HG03521 (cell line): ENCODE measurements around the gene HYAL2.
"Not testable (repeated sequence)": the region's sequence is repeated elsewhere in the genome, so short reads cannot be mapped to it uniquely, and the experiment has no call there.

Experiments used
- ATAC-seq: cut with Tn5 transposase; IDR thresholded peaks from one replicate; pipeline ENCODE4 v1.9.1; 2021; ENCODE audit warnings: mild to moderate bottlenecking, moderate library complexity; ENCODE audit not compliant: unreplicated experiment

HYAL2 gene

GRCh38 chr3:50314816-50315215 is 7.7 kb downstream of the HYAL2 start:
- ATAC-seq = no peak

GRCh38 chr3:50314342-50314741 is 8.2 kb downstream of the HYAL2 start:
- no peak for ATAC-seq

- ATAC-seq = not testable (repeated sequence)
Measured at GRCh38 chr3:50312041-50312440, 10.5 kb downstream of the HYAL2 start.

DNA sequence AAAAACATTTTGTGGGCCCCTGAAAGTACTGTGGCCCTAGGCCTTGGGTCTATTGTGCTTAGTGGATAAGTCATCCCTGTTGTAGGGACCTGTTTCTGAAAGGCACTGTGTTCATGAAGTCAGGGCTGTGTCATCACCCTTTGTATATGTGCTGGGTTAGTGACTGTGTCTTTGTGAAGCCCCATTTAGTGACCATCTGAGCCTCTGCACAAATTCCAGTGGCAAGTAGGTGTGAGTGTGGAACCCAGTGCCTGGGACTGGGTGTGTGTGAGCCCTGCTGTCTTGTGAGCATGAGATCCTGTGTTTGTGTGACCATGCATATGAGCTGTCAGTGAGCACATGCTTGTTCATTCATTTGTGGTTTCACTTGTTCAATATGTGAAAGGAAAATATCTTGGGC is 17.9 kb downstream of the HYAL2 start:
- no peak for ATAC-seq

DNA sequence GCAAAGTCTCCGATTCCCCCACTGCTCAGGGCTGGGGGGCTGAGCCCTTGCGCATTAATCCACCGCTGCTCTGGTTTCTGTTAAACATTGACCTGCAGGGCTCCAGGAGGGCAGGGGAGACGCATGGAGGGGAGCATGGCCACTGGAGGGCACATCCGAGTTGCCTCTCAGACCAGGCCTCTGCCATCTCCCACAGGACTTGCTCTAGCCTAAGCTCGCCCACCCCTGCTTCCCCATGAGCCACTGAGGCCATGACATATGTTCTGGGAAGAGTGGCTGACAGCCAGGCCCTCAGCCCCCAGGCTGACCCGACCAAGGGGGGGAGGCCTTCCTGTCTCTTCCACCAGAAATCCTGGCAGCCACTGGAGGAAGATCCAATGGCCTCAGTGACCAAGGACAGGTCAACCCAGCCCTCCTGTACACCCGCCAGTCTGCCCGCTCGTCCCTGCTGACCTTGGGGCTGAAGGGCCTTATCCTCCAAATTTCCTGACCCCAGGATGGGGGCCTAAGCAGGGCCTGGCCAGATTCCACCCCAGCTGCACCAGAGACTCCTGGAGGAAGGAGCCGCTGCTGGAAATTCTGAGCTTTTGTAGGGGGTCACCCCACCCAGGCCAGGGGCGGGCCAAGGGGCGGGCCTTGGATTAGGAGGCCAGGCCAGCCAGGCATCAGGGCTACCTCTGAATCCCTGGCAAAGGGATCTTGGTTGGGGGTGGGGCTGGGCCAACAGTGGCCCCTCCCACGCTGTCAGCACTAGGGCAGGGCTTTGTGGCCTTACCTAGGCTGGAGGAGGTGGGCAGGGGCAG is 19.3 kb downstream of the HYAL2 start, which contains the start of gene HYAL1:
HYAL1 (minus strand) TSS at position 562 of the 803 bp plus-strand sequence. CDS start 618 bp downstream, outside the sequence.
- ATAC-seq = no peak

- ATAC-seq = no peak
Measured at GRCh38 chr3:50302095-50303012, 20.2 kb downstream of the HYAL2 start.

DNA sequence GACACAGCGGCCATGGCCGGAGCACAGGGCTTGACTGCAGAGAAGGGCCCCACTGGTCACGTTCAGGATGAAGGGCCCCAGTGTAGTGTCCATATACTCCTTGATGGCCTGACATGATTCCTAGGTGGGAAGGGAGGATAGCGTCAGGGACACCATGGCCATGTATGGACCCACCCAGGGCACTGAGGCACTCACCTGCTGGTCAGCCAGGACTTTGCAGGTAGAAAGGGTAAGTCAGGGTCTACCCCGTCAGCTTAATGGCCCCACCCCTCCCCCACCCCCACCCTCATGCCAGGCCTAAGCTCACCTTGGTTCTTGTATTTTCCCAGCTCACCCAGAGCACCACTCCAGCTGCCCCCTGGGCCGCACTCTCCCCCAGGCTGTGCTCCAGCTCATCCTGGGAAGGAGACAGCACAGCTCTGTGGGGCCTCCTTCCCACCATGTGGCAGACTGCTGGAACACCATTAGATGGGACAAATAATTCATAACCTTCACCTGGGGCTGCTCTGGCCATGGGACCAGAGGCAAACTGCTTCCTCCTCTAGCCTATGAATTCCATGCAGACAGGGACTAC is 21.8 kb downstream of the HYAL2 start:
- ATAC-seq = no peak

DNA sequence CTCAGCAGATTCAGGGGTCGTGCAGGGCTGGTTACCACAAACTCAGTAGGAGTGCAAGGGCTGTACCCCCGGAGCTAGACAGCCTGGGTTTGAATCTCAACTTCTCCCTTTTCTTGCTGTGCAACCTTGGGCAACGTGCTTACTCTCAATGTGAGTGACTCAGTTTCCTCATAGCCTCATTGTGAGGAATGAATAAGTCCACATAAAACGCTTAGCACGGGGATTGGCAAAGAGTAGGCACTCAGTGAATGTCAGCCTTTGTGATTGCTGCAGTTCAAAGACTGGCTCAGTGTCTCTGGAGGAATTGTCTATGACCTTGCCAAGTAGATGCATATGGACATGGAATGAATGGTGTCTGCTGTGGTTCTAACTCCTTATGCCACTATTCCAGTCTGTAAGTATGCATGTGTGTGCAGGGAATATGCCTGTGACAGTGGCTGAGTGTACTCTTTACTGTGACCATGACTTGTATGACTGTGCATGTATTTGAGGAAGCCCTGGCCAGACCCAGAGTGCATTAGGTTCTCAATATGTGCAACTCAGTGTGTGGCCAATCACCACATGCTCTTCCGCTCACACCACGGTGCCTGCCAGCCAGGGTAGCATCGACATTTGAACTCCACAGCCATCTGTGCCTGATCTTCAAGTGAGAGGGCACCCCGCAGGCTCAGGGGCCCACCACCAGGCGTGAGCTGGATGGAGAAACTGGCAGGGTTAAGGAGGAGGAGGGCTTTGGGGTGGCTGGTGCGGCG is 22.4 kb downstream of the HYAL2 start:
- ATAC-seq = no peak

DNA sequence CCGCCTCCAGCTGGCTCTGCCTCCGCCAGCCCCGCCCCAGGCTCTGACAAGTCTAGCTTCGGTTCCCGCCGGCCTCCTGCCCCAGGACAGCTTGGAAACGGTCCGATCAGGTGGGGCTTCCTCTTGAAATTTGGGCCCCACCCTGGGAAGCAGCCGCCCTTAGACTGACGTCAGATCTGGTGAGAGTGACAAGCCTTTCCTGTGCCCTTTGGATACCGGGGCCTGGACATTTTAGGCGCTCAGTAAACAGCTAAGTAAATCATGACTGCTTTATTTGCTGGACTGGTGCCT is 23.0 kb downstream of the HYAL2 start:
- no peak for ATAC-seq

DNA sequence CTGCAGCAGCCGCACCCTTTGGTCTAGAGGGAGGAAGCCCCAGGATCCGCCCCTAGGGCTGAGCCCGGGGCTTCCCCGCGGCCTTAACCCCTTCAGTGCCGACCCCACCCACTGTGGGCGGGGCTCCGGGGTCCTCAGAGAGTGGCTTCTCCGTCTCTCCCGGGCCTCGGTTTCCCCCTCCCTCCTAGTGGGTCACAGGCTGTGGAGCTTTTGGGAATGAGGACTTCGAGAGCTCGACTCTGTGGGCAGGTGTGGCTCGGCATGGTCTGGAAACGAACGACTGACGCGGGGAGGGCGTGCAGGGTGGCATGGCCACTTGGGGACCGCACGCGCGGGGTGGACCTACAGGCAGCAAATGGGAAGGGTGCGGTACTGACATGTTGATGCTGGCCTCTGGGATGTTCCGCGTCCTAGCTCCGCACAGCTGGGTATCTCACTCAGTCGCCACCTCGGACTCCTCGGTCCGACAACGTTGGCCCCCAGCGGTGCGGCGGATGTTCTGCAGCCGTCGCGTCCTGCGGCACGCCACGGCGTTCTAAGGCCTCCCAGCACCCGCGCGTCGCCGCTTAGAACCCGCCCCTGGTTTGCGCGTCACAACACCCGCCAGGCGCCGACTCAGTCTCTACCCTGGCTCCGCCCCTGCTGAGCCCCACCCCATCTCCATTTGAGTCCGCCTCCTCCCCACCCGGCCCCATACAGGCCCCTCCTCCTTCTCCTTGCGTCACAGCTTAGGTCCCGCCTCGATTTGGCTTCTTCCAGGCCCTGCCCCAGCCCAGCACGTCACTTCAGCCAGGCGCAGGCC is 23.5 kb downstream of the HYAL2 start, which contains the start of the genes HYAL3 and NAA80:
HYAL3 (minus strand) TSS at position 570 of the 802 bp plus-strand sequence. CDS start 3,803 bp downstream, outside the sequence.
NAA80 (minus strand) TSS at position 570 of the 802 bp plus-strand sequence. CDS start 1,942 bp downstream, outside the sequence.
- peak; percentile 82 for ATAC-seq

GRCh38 chr3:50297896-50298725 is 24.4 kb downstream of the HYAL2 start:
- ATAC-seq = no peak

DNA sequence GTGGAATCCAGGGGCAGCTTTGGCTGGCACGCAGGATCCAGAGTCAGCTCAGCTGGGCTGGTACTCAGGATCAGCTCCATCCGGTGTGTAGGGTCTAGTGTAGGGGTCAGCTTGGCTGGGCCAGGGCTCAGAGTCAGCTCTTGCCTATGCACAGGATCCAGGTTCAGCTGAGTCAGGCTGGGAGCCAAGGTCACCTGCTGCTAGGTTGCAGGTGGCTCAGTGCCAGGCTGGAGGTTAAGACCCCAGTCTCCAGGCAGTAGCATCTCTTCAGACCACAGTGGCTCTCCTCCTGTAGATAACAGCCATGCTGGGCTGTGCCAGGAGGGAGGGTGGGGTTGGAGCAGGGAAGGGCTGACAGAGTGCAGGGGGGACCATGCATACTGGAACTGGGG is 25.2 kb downstream of the HYAL2 start:
- ATAC-seq = no peak

DNA sequence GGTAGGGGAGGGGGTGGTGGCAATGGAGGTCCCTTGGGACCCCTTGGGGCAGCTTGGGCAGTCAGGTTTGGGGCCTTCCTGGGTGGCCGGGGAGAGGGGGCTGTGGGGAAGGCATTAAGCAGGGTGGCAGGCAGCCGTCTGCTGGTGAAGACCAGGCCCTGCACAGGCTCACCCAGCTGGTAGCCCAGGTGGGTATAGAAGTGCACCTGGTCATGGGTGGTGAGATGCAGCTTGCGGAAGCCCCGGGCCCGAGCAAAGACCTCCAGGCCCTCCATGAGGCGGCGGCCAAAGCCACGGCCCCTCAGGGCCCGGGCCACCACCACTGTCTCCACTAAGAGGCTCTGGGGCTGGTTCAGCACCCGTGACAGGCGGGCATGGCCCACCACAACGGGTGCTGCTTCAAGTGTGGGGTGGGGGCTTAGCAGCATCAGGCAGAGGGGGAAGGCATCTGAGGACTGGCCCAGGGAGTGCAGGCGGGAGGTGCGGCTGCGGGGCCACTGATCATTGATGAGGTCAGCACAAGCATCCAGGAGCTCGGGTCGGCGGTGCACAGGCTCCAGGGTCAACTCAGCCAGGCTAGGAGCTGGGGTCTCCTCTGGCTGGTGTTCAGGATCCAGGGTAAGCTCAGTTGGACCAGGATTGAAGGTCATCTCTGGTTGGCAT is 25.7 kb downstream of the HYAL2 start:
- ATAC-seq = no peak

- no peak for ATAC-seq
Measured at GRCh38 chr3:50295553-50296431, 26.8 kb downstream of the HYAL2 start.

DNA sequence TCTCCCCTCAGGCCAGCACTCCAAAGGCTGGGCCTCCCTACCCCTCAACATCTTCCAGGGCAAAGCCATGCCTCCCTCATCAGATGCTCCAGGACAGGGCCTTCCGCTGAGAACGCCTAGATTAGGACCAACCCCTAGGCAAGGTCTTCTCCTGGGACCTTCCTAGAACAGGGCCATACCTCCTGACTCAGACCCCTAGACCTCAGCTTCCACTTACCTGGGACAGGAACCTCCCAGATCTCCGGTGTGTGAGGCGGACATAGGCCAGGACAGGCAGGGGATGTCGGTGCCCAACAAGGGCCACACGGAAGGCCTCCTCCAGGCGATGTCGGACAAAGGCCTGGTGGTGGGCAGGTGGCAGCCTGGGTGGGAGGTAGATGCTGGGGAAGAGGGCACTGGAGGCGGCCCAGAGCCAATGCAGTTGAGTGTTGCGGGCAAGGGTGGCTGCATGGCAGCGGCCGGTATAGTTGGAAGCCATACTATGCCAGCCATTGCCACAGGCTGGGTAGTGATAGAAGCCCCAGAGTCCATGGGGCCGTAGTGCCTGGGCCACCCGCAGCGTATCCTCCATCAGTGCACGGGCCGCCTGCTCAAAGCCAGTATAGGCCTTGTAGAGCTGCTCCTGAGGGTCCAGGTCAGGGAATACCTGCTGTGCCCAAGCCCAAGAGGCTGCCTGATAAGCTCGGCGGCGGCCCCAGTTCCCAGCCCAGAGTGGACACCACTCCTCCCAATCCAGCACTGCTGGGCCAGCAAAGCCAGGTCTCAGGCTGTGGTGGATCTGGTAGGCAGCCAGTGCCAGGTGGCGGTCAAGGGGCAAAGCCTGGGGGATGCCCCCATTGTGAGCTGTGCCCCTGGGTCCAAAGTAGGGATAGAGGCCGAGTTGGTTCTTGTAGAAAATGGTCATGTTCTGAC is 27.8 kb downstream of the HYAL2 start:
- no peak for ATAC-seq

DNA sequence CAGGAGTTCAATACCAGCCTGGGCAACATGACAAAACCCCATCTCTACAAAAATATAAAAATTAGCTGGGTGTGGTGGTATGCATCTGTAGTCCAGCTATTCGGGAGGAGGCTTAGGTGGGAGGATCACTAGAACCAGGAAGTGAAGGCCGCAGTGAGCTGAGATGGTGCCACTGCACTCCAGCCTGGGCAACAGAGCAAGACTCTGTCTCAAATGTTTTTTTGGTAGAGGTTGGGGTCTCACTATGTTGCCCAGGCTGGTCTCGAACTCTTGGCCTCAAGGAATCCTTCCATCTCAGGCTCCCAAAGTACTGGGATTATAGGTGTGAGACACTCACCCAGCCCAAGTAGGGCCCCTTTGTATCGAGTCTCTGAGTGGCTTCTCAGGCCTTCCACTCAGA is 28.5 kb downstream of the HYAL2 start:
- no peak for ATAC-seq
